Activated effector memory CD4-positive, alpha-beta T cell treated with anti-CD3 and anti-CD28 coated beads, Interleukin-2, amount 50 U/mL, for 16 hours (primary cell): ENCODE measurements around the gene PDCD6IP.

Experiments used
- DNase-seq: peaks from one replicate; pipeline ENCODE4 v3.0.0-alpha.2; 2020

PDCD6IP gene

DNA sequence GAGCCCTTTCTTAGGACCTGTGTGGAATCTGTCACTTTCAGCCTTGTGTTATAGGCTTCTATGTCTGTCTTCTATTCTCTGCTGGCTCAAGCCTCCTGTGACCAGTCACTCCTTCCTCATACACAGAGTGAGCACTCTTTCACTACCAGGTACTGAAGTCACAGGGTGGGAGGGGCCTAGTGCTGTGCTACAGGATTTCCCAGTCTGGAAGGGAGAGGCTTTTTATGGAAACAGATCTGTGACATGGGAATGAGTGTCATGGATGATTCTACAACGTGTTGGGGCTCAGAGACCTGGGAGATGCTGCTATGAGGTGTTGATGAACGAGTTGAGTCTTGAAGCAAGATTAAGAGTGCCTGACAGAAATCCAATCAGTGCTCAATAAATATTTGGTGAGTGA, 100.5 kb downstream of the PDCD6IP start:
- DNase-seq = no peak

DNA sequence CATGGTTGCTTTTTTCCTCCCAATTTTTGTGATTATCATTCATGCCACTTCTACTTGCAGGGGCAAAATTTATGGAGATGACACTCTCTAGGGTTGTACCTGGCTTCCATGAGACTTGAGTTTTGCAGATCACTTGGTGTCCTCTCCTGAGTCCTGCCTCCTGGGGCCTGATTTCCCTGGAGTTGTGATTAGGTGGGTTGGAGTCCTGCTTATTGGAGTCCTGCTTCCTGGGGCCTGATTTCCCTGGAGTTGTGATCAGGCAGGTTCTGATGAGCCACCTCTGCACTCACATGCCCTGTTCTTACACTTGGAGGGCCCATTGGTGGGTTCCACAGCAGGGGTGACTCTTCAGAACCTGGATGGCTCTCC, 102.0 kb downstream of the PDCD6IP start:
- no peak for DNase-seq

GRCh38 chr3:33900809-33901505, 102.5 kb downstream of the PDCD6IP start:
- DNase-seq = no peak

DNA sequence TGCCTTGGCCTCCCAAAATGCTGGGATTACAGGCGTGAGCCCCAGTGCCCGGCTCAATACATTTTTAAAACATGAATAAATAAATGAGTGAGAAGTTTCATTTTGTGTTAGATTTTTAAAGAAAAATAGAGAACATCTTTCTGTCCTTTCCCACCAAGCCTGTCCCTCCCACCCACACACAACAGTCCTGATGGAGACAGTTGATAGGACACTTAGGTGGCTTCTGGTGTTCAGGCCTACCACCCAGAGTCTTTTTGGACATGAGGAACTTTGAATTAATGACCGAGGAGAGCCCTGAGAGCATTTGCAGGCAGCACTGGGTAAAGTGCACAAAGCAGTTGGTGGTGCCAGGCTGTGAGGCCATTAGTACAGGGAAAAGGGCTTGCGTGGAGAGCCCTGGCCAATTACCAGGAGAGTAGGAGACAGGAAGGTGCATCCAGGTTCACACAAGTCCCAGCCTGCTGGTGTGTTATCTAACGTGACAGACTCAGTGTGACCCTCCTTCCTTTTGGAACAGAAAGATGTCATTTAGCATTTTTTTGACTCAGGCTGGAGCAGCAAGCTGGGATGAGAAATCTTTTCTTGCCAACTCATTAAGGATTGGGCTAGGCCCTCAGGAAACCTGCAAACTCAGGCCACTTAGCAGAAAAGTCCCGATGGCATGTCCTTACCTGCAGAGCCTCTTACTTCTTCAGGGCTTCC, 103.6 kb downstream of the PDCD6IP start:
- no peak for DNase-seq

GRCh38 chr3:33904730-33905129, 106.3 kb downstream of the PDCD6IP start:
- DNase-seq = no peak

DNA sequence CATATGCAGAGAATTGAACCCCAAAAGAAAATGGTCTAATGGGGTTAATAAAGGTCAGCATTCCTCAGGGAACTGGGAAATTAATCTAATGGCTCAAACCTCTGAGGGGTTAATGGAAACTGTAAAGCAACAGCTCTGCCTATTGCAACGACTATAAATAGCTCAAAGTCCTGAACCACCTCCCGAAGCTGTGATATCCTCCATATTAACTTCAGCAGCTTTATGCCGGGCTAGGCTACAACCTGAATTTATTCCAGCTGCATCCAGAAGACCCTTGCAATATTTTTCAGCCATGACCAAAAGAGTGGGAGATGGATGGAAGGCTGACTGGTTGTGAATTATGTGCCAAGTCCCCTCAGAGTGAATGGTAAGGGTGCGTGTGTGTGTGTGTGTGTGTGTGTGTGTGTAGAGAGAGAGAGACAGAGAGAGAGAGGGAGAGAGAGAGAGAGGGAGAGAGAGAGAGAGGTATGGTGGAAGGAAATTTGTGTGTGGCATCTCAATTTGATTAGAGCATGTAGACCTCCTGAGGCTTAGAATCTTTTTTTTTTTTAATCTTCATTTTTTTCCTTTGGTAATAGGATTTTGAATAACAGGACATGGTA, 109.9 kb downstream of the PDCD6IP start:
- no peak for DNase-seq

GRCh38 chr3:33909547-33909946, 111.1 kb downstream of the PDCD6IP start:
- no peak for DNase-seq

DNA sequence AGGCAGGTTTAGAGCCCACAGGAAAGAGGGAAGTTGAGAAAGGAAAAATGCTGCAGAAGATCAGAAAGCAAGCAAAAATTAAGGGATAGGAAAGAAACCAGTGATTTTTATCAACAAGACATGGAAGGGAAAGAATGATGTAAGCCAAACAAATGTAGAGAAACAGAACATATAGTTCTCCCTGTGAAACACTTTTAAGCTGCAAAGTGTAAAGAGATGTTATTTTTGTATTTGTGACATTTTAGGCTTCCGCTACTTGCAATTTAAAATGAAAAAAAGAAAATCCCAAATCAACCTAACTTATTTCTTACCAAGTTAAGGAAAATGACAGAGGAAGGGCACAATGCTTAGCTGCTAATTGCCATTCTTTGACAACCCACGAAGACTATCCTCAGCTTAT, 111.6 kb downstream of the PDCD6IP start:
- DNase-seq = no peak

DNA sequence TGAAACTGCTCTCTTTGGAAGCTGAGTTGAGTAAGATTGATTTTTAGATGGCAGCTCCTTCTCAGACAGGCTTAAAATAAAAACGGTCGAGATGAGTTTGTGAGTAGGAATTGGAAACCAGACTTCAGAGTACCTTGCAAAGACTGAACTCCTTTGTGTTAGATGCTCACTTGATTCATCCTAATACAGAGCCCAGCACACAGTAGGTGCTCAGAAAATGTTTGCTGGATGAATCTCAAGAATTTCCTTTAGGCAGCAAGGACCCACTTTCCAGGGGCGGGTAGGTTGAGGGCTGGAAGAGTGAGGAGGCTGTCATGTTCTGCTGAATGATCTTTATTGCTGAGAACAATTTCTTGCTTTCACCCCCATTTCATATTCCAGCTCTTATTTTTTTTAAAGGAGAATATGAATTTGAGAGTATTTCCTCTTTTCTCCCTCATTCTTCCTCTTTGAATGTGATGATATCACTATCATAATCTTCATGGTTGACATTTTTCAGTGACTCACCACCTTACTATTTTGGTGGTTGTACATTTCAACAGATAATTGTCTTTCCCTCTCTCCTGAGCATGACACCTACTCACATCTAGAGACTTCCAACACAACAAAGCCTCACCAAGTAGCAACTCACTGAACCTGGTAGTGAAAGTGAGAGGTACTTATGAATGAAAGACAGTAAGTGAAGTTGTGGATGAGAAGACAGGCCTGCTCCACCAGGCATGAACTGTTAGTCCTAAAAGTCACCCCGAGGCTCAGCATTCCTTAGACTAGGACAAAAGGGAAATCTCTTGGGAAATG, 113.3 kb downstream of the PDCD6IP start:
- DNase-seq = no peak

DNA sequence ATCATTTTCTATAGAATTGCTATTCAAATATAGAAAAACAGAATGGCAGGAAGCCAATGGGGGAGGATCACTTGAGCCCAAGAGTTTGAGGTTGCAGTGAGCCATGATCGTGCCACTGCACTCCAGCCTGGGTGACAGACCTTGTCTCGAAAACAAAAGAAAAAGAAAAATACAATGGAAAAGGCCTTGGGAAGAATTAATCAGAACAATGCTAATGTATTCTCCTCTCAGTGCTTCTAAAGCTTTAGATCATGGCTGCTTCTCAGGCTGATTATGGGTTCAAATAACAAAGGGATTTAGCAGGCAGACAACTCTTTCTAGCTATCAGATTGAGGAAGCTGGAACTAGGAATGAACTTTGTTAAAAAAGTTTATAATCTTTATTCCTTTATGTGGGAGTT, 115.8 kb downstream of the PDCD6IP start:
- no peak for DNase-seq

DNA sequence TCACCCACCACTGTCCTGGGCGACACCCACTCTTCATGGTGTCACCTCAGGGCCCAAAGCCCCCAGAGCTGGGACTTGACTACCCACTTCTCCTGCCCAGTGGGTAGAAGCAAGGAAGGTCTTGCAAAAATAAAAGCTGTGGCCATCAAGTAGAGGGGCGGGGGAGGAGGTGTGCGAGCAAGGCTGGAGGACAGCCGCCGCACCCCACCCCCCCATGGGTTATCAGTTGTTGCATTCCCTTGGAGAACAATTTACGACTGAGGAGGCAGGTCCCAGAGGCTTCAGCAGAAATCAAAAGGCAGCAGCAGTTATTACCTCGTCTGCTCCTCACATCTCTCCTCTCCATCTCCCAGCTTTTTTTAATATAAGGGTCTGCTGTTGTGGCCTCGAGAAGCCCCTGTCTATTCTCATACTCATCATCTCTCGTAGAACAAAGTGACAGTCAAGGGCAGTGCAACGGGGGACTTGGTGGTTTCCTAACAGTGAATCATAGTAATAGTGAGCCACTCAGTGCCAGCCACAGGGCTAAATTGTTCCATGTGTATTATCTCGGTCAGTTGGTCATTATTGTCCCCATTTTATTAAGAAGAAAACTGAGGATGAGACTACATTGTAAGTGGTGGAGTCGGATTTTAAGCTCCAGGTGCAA, 116.4 kb downstream of the PDCD6IP start:
- no peak for DNase-seq

GRCh38 chr3:33915796-33916546, 117.5 kb downstream of the PDCD6IP start:
- no peak for DNase-seq

GRCh38 chr3:33918126-33918756, 119.8 kb downstream of the PDCD6IP start:
- DNase-seq = no peak
